ENCODE results near the gene JUND. TPM values are rescaled to one million over a fixed set of nuclear protein-coding genes. Genes with fewer than 3 reads are reported as not detected.
A peak's percentile ranks its signal among the peaks of the same experiment; 100 is the strongest.

The JUND gene
- total and polyA plus RNA-seq, 4 experiments from 2014 or later = 16.5 to 163 (median 148) TPM

GRCh38 chr19:18322759-18323460 lies 41.5 kb upstream of the JUND start, which contains the start of gene LSM4:
Gene LSM4, minus strand, starts transcription at chr19:18323076. Its CDS starts 56 bp downstream, at chr19:18323020.
- Mint-ChIP-seq H3K36me3 (peaks cover 2 to 4% of the 10 kb centered on the region in 2 donors), H3K4me1 (peaks cover 32 to 59% (median 45%) of the 10 kb centered on the region in 4 donors), H3K9me3 (no peaks in the 10 kb centered on the region), H3K27ac (peak within 1 kb of the TSS; percentile 86 to 98 (median 97)), H3K4me3 (peak within 1 kb of the TSS; percentile 75 to 88 (median 86)), H3K27me3 (no peaks in the 10 kb centered on the region)
- peak; percentile 99 to 100 (median 99) for DNase-seq
- Histone ChIP-seq H3K36me3 (ENCODE audit: insufficient read depth, low read length) (no peaks in the 10 kb centered on the region), H3K9me3 (ENCODE audit: control insufficient read depth in 1 of 2, low read length in 2 of 2) (no peaks in the 10 kb centered on the region), H3K27me3 (ENCODE audit: insufficient read depth, low read length) (no peaks in the 10 kb centered on the region), H3K27ac (ENCODE audit: low read depth, low read length) (peak within 1 kb of the TSS; percentile 68), H3K4me3 (ENCODE audit: low read length in 2 of 2) (peak within 1 kb of the TSS; percentile 61 to 81), H3K4me1 (ENCODE audit: insufficient read depth, low read length) (peaks cover 59% of the 10 kb centered on the region)
- ChIA-PET POLR2A (ENCODE audit: partially characterized antibody) (interaction anchor here (1.0 to 28.5 kb wide), 7 partner anchors 9 to 130 kb away, joined by 3 to 1691 read pairs (median 19); partner anchors contain the start of genes IQCN, JUND, MPV17L2 and RAB3A), CTCF (ENCODE audit: partially characterized antibody) (interaction anchor here (0.6 to 9.4 kb wide), 10 partner anchors 8 to 65 kb away, joined by 3 to 255 read pairs (median 4); partner anchors contain the start of gene JUND)
- intact Hi-C loops (cut with micrococcal nuclease) = loop anchor here (1.0 to 5.0 kb wide), 5 partner anchors 19 to 206 kb away; partner anchors contain the start of gene RAB3A

DNA sequence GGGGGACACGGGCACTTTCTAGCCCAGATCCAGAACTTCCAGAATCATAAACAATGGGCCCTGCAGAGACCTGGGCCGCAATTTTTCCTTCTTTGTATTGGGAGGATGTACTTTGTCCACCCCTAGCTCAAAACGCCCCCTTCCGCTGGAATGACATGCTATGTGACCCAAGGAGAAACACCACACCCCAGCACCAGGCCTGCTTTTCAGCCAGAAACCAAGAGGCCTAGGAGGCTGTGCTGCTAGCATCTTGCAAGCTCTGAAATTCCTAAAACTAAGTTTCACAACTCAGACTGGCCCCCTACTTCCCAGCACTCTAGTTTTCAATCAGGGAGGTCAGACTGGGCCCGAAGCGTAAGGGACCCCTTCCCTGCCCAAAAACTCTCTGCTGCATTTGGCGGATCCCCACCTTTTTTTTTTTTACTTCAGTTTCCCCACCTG lies 40.9 kb upstream of the JUND start:
- Mint-ChIP-seq H3K27ac (peak overlapping the region; percentile 86 to 97 (median 94)), H3K36me3 (peaks cover 2 to 4% of the 10 kb centered on the region in 2 donors), H3K4me1 (peaks cover 37 to 64% (median 51%) of the 10 kb centered on the region in 4 donors), H3K4me3 (peak overlapping the region; percentile 75 to 88 (median 86)), H3K9me3 (no peaks in the 10 kb centered on the region), H3K27me3 (no peaks in the 10 kb centered on the region)
- no peaks in the 10 kb centered on the region for H3K27me3 ChIP-seq (ENCODE audit: insufficient read depth, low read length)
- CTCF ChIA-PET (ENCODE audit: partially characterized antibody) = interaction anchor here (0.6 to 9.4 kb wide), 12 partner anchors 8 to 95 kb away, joined by 3 to 255 read pairs (median 4); partner anchors contain the start of gene JUND
- H3K4me1 ChIP-seq (ENCODE audit: insufficient read depth, low read length) = peaks cover 64% of the 10 kb centered on the region
- H3K36me3 ChIP-seq (ENCODE audit: insufficient read depth, low read length) = no peaks in the 10 kb centered on the region
- H3K27ac ChIP-seq (ENCODE audit: low read depth, low read length) = peak overlapping the region; percentile 68
- intact Hi-C loops (cut with micrococcal nuclease) = loop anchor here (5.0 kb wide), 1 partner anchor 205 kb away; no protein-coding TSS in a partner anchor
- H3K9me3 ChIP-seq (ENCODE audit: control insufficient read depth in 1 of 2, low read length in 2 of 2) = no peaks in the 10 kb centered on the region
- DNase-seq = no peak
- H3K4me3 ChIP-seq (ENCODE audit: low read length in 2 of 2) = peak overlapping the region; percentile 61 to 81
- POLR2A ChIA-PET (ENCODE audit: partially characterized antibody) = interaction anchor here (1.0 to 28.5 kb wide), 8 partner anchors 9 to 130 kb away, joined by 3 to 1691 read pairs (median 14); partner anchors contain the start of genes IQCN, JUND, MPV17L2 and RAB3A

DNA sequence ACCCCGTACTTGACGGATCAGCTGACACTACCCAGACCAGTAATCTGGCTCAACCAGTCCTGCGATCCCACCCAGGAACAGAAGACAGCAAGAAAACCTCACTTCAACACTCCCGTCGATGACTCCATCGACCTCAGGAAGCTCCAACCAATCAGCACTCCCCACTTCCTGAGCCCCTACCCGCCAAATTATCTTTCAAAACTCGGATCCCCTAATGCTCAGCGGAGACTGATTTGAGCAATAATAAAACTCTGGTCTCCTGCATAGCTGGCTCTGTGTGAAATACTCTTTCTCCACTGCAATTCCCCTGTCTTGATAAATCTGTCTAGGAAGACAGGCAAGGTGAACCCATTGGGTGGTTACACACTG lies 40.3 kb upstream of the JUND start:
- CTCF ChIA-PET (ENCODE audit: partially characterized antibody) = interaction anchor here (0.9 to 9.4 kb wide), 10 partner anchors 9 to 95 kb away, joined by 3 to 255 read pairs (median 4); partner anchors contain the start of gene JUND
- peak overlapping the region; percentile 68 for H3K27ac ChIP-seq (ENCODE audit: low read depth, low read length)
- intact Hi-C loops (cut with micrococcal nuclease) = loop anchor here (5.0 kb wide), 1 partner anchor 204 kb away; no protein-coding TSS in a partner anchor

DNA sequence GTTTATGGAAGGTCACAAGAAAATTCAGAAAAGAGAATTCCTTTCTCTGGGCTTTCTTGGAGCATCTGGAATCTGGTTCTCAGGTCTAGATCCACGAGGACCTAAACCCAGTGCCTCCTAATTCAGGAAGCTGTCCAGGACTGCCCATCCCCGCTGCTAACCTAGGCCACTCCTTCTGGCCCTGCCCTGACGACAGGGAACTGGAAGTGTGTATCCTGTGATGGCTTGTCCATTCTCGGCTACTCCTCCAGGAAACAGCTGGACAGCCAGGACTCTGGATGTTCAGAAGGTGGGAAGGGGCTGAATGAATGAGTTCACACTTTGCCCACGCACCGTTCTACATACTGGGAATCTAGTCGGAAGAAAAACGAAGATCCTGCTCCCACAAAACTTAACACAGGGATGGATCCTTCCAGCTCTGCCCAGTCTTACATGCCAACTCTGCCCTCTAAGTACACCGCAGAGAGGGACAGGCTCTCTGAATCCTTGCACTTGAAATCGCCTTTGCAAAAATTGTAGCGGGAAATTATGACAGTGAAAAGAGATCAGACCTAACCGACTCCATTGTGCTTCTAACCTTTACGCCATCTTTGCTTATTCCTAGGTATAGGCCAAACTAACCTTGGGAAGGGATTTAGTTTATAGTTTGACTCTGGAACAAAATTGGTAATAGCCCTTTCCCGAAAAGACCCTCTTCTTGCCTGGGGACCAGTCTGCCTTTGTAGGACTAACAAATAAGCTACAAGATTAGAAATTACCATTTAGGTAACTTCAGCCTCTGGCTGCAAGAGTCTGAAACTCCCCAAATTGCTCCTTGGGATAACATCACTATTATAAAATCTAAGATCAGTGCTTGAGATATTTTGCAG lies 39.7 kb upstream of the JUND start:
- Mint-ChIP-seq H3K9me3 (no peaks in the 10 kb centered on the region), H3K4me3 (peak overlapping the region; percentile 75 to 88 (median 86)), H3K27ac (peak overlapping the region; percentile 86 to 97 (median 94)), H3K27me3 (no peaks in the 10 kb centered on the region), H3K4me1 (peaks cover 37 to 68% (median 51%) of the 10 kb centered on the region in 4 donors), H3K36me3 (peaks cover 2 to 4% of the 10 kb centered on the region in 2 donors)
- no peak for DNase-seq
- intact Hi-C loops (cut with micrococcal nuclease) = loop anchor here (5.0 kb wide), 1 partner anchor 204 kb away; no protein-coding TSS in a partner anchor
- H3K27me3 ChIP-seq (ENCODE audit: insufficient read depth, low read length) = no peaks in the 10 kb centered on the region
- no peak overlapping the region for H3K4me3 ChIP-seq (ENCODE audit: low read length in 2 of 2)
- H3K36me3 ChIP-seq (ENCODE audit: insufficient read depth, low read length) = no peaks in the 10 kb centered on the region
- CTCF ChIA-PET (ENCODE audit: partially characterized antibody) = interaction anchor here (1.1 to 9.4 kb wide), 7 partner anchors 7 to 71 kb away, joined by 3 to 255 read pairs (median 8); partner anchors contain the start of gene JUND
- H3K9me3 ChIP-seq (ENCODE audit: control insufficient read depth in 1 of 2, low read length in 2 of 2) = no peaks in the 10 kb centered on the region
- POLR2A ChIA-PET (ENCODE audit: partially characterized antibody) = interaction anchor here (1.3 to 28.5 kb wide), 7 partner anchors 8 to 129 kb away, joined by 3 to 1691 read pairs (median 19); partner anchors contain the start of genes IQCN, JUND, MPV17L2 and RAB3A
- H3K4me1 ChIP-seq (ENCODE audit: insufficient read depth, low read length) = peaks cover 69% of the 10 kb centered on the region
- H3K27ac ChIP-seq (ENCODE audit: low read depth, low read length) = peak overlapping the region; percentile 68

More for the DNA sequence above, 40.3 kb upstream of the JUND start:
- peaks cover 2 to 4% of the 10 kb centered on the region in 2 donors for H3K36me3 Mint-ChIP-seq
- peak overlapping the region; percentile 86 to 97 (median 94) for H3K27ac Mint-ChIP-seq
- peak overlapping the region; percentile 75 to 88 (median 86) for H3K4me3 Mint-ChIP-seq
- Histone ChIP-seq H3K4me1 (ENCODE audit: insufficient read depth, low read length) (peaks cover 66% of the 10 kb centered on the region), H3K27me3 (ENCODE audit: insufficient read depth, low read length) (no peaks in the 10 kb centered on the region), H3K4me3 (ENCODE audit: low read length in 2 of 2) (peak overlapping the region; percentile 61 to 81), H3K9me3 (ENCODE audit: control insufficient read depth in 1 of 2, low read length in 2 of 2) (no peaks in the 10 kb centered on the region), H3K36me3 (ENCODE audit: insufficient read depth, low read length) (no peaks in the 10 kb centered on the region)
- no peaks in the 10 kb centered on the region for H3K9me3 Mint-ChIP-seq
- peaks cover 37 to 64% (median 51%) of the 10 kb centered on the region in 4 donors for H3K4me1 Mint-ChIP-seq
- DNase-seq = peak in 2 of 5 donors; percentile 23 to 27
- POLR2A ChIA-PET (ENCODE audit: partially characterized antibody) = interaction anchor here (1.3 to 28.5 kb wide), 6 partner anchors 8 to 129 kb away, joined by 5 to 1691 read pairs (median 26); partner anchors contain the start of genes IQCN, JUND, MPV17L2 and RAB3A
- no peaks in the 10 kb centered on the region for H3K27me3 Mint-ChIP-seq

- Histone ChIP-seq H3K27ac (ENCODE audit: low read depth, low read length) (peak overlapping the region; percentile 33), H3K4me1 (ENCODE audit: insufficient read depth, low read length) (peaks cover 69% of the 10 kb centered on the region), H3K4me3 (ENCODE audit: low read length in 2 of 2) (no peak overlapping the region), H3K36me3 (ENCODE audit: insufficient read depth, low read length) (no peaks in the 10 kb centered on the region), H3K27me3 (ENCODE audit: insufficient read depth, low read length) (no peaks in the 10 kb centered on the region), H3K9me3 (ENCODE audit: control insufficient read depth in 1 of 2, low read length in 2 of 2) (no peaks in the 10 kb centered on the region)
- Mint-ChIP-seq H3K4me1 (peaks cover 37 to 68% (median 51%) of the 10 kb centered on the region in 4 donors), H3K4me3 (peak overlapping the region in 7 of 8 donors; percentile 41 to 80 (median 76)), H3K9me3 (no peaks in the 10 kb centered on the region), H3K27me3 (no peaks in the 10 kb centered on the region), H3K27ac (peak overlapping the region; percentile 86 to 97 (median 92)), H3K36me3 (peaks cover 4 to 5% of the 10 kb centered on the region in 2 donors)
- ChIA-PET CTCF (ENCODE audit: partially characterized antibody) (interaction anchor here (0.7 to 9.4 kb wide), 4 partner anchors 8 to 39 kb away, joined by 3 to 255 read pairs (median 8); partner anchors contain the start of gene JUND), POLR2A (ENCODE audit: partially characterized antibody) (interaction anchor here (1.4 to 28.5 kb wide), 5 partner anchors 9 to 127 kb away, joined by 3 to 1691 read pairs (median 83); partner anchors contain the start of genes IQCN, JUND and MPV17L2)
- DNase-seq = no peak
- intact Hi-C loops (cut with micrococcal nuclease) = loop anchor here (5.0 kb wide), 1 partner anchor 202 kb away; no protein-coding TSS in a partner anchor
These were observed 38.2 kb upstream of the JUND start for GRCh38 chr19:18319591-18320135.

All from CD4-positive, alpha-beta memory T cell (primary cell).